GM21619 (cell line): ENCODE data around the gene AP2A1.

ENCODE experiments used
- ATAC-seq: cut with Tn5 transposase; IDR thresholded peaks from one replicate; pipeline ENCODE4 v1.9.1; 2021; ENCODE audit not compliant: unreplicated experiment

The AP2A1 gene

GRCh38 chr19:49766007-49766929, 533 bp upstream of the AP2A1 start:
- peak; percentile 89 for ATAC-seq

GRCh38 chr19:49767381-49767780, 580 bp downstream of the AP2A1 start:
- no peak for ATAC-seq

GRCh38 chr19:49767967-49768581, 1.3 kb downstream of the AP2A1 start:
- no peak for ATAC-seq

DNA sequence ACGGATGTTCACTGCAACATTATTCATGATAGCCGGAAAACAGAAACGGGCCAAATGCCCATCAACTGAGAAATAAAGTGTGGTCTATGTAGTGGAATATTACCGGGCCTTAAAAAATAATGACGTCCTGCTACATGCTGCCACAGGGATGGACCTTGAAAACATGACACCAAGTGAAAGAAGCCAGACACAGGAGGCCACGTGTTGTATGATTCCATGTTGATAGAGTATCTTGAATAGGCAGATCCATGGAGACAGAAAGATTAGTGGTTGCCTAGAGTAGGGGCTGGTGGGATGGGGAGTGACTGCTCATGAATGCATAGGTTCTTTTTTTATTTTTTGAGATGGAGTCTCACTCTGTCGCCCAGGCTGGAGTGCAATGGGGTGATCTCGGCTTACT, 3.7 kb downstream of the AP2A1 start:
- ATAC-seq: no peak

- no peak for ATAC-seq
Observed at GRCh38 chr19:49771674-49772139, 4.9 kb downstream of the AP2A1 start.

DNA sequence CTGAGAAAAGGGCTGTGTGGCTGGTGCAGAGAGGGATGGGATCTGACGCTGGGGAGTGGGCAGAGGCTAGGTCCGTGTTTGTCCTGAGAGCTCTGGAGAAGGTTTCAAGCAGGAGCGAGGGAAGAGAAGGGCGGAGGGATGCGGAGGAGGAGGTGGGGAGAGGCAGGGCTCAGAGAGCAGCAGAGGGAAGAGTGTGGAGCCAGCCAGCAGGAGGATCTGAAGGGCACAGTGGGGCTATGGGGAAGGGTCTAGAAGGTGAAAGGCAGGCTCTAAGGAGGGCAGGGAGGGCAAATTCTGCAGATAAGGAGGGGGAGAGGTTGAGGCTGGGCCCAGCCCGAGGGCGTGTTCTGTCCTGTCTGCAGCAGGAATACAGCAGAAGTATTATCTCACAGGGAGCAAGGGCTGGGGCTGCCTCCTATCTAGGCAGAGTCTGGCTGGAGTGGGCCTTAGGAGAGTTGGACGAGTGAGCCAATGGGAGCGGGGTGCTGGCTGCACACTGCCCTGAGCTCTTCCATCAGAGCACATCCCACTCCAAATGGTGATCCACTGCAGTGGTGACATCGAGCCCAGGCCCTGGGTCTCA, 6.1 kb downstream of the AP2A1 start:
- no peak for ATAC-seq

- ATAC-seq: no peak
Observed at GRCh38 chr19:49773663-49774350, 7.0 kb downstream of the AP2A1 start.

DNA sequence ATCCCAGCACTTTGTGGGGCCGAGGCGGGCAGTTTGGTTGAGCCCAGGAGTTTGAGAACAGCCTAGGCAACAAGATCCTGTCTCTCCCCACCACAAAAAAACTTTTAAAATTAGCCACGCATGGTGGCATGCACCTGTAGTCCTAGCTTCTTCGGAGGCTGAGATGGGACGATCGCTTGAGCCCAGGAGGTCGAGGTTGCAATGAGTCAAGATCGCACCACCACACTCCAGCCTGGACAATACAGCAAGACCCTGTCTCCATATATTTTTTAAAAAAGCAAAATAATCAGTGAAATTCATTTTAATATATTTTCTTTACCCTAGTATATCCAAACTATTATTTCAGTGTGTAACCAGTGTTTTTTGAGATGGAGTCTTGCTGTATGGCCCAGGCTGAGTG, 8.2 kb downstream of the AP2A1 start:
- ATAC-seq: no peak

DNA sequence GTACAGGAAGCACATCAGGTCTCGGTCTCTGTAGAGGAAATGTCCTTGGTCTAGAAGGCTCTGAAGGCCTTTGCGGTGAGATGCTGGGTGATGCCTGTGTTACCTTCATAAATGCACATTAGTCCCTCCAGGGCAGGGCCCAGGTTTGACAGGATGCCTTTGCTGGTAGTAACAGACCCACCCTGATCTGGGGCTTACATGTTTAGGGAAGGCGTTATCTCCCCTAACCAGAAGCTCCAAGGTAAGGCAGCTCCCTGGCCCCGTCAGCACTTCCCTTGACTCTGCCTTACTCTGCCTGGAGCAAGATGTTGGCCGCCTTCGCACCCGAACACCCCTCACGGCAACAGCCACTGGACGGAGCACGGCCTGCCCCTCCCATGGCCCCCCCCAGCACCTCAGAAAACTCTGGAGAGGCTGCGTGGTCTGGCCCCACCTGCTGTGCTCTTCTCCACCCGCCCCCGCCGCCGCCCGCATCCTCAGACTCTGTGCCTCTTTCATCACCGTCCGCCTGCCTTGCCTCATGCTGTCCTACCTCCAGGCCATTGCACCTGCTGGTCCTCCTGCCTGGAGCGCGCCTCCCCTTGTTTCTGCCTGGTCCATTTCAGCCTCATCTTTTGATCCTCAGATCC, 9.1 kb downstream of the AP2A1 start:
- no peak for ATAC-seq

- ATAC-seq: no peak
Observed at GRCh38 chr19:49776371-49776764, 9.6 kb downstream of the AP2A1 start.

GRCh38 chr19:49779731-49780555, 13.1 kb downstream of the AP2A1 start:
- no peak for ATAC-seq

GRCh38 chr19:49780861-49781260, 14.1 kb downstream of the AP2A1 start:
- ATAC-seq: no peak

- ATAC-seq: no peak
Observed at GRCh38 chr19:49781394-49781793, 14.6 kb downstream of the AP2A1 start.

- ATAC-seq: no peak
Observed at GRCh38 chr19:49782515-49782914, 15.7 kb downstream of the AP2A1 start.

GRCh38 chr19:49786376-49786820, 19.6 kb downstream of the AP2A1 start:
- no peak for ATAC-seq

DNA sequence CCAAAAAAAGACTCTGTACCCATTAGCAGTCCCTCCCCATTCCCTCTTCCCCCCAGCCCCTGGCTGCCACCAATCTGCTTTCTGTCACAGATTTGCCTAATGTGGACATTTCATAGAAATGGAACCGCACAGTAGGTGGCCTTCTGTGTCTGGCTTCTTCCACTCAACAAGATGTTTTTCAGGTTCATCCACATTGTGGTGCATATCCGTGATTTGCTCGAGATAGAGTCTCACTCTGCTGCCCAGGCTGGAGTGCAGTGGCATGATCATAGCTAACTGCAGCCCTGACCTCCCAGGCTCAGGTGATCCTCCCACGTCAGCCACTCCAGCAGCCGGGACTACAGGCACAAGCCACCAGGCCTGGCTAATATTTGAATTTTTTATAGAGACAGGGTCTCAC, 20.9 kb downstream of the AP2A1 start:
- ATAC-seq: no peak

DNA sequence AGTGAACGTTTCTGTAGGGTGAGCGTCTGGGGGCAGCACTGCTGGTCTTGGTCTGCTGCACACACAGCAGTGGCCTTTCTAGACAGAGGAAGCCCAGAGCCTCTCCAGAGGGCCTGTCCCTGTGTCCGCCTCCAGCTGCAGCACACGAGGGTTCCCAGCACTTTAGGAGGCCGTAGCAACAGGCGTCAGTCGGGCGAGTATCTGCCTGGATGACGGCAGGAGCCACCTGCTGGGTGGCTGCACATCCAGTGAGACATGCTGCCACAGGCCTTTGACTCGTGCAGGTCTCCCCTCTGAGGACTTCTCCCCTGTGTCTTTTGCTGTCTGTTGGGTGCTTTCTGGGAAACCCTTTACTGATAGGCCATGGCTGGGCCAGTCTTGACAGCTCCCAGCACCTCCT, 22.1 kb downstream of the AP2A1 start:
- no peak for ATAC-seq

DNA sequence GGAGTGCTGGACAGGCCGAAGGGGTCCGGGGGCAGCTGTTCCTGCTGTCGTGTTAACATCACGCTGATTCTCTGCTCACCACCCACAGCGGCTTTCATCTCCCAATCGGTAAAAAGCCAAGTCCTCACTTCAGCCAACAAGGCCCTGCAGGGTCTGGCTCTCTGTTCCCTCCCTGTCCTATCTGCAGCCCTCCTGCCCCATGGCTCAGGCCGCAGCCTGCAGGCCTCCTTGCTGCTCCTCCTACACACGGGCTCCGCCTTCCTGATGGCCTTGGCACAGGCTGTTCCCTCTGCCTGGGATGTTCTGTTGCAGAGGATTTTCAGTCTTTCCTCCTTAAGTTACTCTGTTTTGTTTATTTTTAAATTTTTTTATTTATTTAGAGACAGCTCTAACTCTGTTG, 24.1 kb downstream of the AP2A1 start:
- ATAC-seq: no peak

- ATAC-seq: no peak
Observed at GRCh38 chr19:49791776-49792445, 25.1 kb downstream of the AP2A1 start.
